Gastrocnemius medialis (tissue), 4 donors: ENCODE data around the gene UBE2M. TPM values are rescaled to one million over a fixed set of nuclear protein-coding genes. Genes with fewer than 3 reads are reported as not detected.

Experiments
- ATAC-seq, 2 donors: fragments of 150-250 bp; one replicate each; pipeline ENCODE4 v1.9.1; 2016
- DNase-seq, 2 donors: peaks; one replicate each; pipeline ENCODE4 v3.0.0-alpha.2; 2019
- H3K27ac ChIP-seq, 4 donors: fragments of 200-600 bp; sonication (generic); 1 replicate in 1 of 4; 2 replicates in 3 of 4; pipeline ENCODE4 v1.5.1; 2016 to 2018; ENCODE audit warnings: mild to moderate bottlenecking in 2 of 4, moderate library complexity in 1 of 4
- H3K27me3 ChIP-seq, 3 donors: fragments of 200-600 bp; sonication (generic) in 2 of 3; 1 replicate in 1 of 3; 2 replicates in 2 of 3; pipeline versions ENCODE4 v1.5.1 to v1.6.0; 2016 to 2019; ENCODE audit warnings: mild to moderate bottlenecking in 1 of 3, moderate library complexity in 1 of 3
- H3K36me3 ChIP-seq, 2 donors: fragments of 200-600 bp; sonication (generic) in 1 of 2; one replicate each; pipeline ENCODE4 v1.5.1; 2017 to 2018
- H3K4me1 ChIP-seq, 2 donors: fragments of 200-600 bp; sonication (generic) in 1 of 2; one replicate each; pipeline ENCODE4 v1.5.1; 2016 to 2017; ENCODE audit warnings: mild to moderate bottlenecking in 2 of 2
- H3K4me3 ChIP-seq, 4 donors: fragments of 200-600 bp; sonication (generic) in 3 of 4; 1 replicate in 1 of 4; 2 replicates in 3 of 4; pipeline ENCODE4 v1.5.1; 2016 to 2019; ENCODE audit warnings: mild to moderate bottlenecking in 2 of 4
- H3K9me3 ChIP-seq, 3 donors: fragments of 200-600 bp; sonication (generic) in 2 of 3; 1 replicate in 1 of 3; 2 replicates in 2 of 3; pipeline ENCODE4 v1.5.1; 2016 to 2019
- POLR2A ChIP-seq, 2 donors: fragments of 450-650 bp; IDR thresholded peaks; one replicate each; pipeline ENCODE4 v1.6.1; 2017; ENCODE audit warnings: antibody characterized with exemption in 2 of 2, mild to moderate bottlenecking in 2 of 2, moderate library complexity in 2 of 2
- in situ Hi-C, 4 donors: fragments of 200-750 bp; cut with MboI; loops; one replicate each; pipeline versions ENCODE4 v1.15.0 to v1.8.0; 2017; ENCODE audit warnings: low sequenced_read_pairs in 4 of 4
- intact Hi-C: fragments of 100-400 bp; cut with DNase I; formaldehyde crosslinking; loops from one replicate; pipeline ENCODE4 v1.15.1; 2023; ENCODE audit warnings: low total_unique reads
- total RNA-seq, 4 donors: library from RNA; depleted of rRNA; stranded (reverse); fragments of >200 nt; gene quantifications; one replicate each; pipeline versions ENCODE4 v1.1.0 to v1.2.3, GENCODE V29; 2016
- TF ChIP-seq, protein P1 (sequence below), 5 experiments: fragments of 450-650 bp in 3 of 5; fragments of 200-600 bp in 2 of 5; sonication (generic) in 2 of 5; IDR thresholded peaks in 4 of 5; conservative IDR thresholded peaks in 1 of 5; 1 replicate in 4 of 5; 2 replicates in 1 of 5; pipeline ENCODE4 v1.5.1; 2016 to 2019; ENCODE audit warnings: antibody characterized with exemption in 5 of 5, mild to moderate bottlenecking in 3 of 5, moderate library complexity in 3 of 5

The UBE2M gene
- total RNA-seq, 4 donors from 2014 or later = 23.5 to 74.5 (median 41.6) TPM

DNA sequence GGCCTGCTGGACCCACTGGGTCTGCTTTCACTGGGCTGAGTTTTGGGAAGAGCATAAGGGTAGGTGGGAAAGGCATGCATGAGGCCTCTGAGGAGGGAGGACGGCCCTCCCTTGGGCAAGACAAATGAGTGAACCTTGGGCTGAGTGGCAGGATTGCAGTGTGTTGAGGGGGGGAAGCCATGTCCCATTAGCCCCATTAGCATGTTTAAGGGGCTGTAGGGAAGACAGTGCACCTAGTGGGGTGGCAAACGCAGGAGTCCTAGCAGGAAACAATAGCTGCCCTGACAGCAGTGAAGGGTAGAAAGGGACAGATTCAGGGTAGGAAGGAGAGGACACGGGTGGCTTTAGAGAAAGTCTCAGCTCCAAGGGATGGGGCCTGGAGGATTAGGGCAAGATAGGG, 35.7 kb downstream of the UBE2M start:
- intact Hi-C loops = no loop called here
- Histone ChIP-seq H3K9me3 (no peaks in the 10 kb centered on the region), H3K4me3 (no peak overlapping the region), H3K4me1 (peaks cover 16 to 19% of the 10 kb centered on the region in 2 donors), H3K36me3 (no peaks in the 10 kb centered on the region), H3K27me3 (no peaks in the 10 kb centered on the region), H3K27ac (no peak overlapping the region)
- TF ChIP-seq POLR2A (IDR thresholded peaks at IDR 0.05) = no peak
- TF ChIP-seq, protein P1, sequence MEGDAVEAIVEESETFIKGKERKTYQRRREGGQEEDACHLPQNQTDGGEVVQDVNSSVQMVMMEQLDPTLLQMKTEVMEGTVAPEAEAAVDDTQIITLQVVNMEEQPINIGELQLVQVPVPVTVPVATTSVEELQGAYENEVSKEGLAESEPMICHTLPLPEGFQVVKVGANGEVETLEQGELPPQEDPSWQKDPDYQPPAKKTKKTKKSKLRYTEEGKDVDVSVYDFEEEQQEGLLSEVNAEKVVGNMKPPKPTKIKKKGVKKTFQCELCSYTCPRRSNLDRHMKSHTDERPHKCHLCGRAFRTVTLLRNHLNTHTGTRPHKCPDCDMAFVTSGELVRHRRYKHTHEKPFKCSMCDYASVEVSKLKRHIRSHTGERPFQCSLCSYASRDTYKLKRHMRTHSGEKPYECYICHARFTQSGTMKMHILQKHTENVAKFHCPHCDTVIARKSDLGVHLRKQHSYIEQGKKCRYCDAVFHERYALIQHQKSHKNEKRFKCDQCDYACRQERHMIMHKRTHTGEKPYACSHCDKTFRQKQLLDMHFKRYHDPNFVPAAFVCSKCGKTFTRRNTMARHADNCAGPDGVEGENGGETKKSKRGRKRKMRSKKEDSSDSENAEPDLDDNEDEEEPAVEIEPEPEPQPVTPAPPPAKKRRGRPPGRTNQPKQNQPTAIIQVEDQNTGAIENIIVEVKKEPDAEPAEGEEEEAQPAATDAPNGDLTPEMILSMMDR (IDR thresholded peaks at IDR 0.05 in 4 of 5, conservative IDR thresholded peaks at IDR 0.05 in 1 of 5) = no peak
- in situ Hi-C loops = no loop called here
- ATAC-seq (no peak), DNase-seq (no peak)

DNA sequence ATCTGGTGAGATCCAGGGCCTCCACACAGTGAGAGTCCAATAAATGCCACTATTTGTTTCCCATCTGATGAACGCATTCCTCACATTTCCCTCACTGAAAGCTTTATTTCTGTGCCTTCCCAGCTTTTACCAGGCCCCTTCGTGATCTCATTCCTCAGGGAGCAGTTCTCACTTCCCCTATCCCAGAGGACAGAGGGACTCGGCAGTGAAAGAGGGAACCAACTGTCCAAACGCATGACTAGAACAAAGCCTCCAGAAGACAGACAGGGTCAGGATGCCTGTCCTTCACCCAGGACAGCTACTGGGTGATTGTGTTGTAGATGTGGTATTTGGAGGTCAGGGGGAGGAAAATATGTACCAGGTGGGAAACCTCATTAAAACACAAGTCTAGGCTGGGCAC, 36.8 kb downstream of the UBE2M start:
- no peak for DNase-seq
- peaks cover 20 to 23% of the 10 kb centered on the region in 2 donors for H3K4me1 ChIP-seq
- no peak for TF ChIP-seq POLR2A (IDR thresholded peaks at IDR 0.05)
- TF ChIP-seq, protein P1 (IDR thresholded peaks at IDR 0.05 in 4 of 5, conservative IDR thresholded peaks at IDR 0.05 in 1 of 5) = no peak
- no peak overlapping the region for H3K27ac ChIP-seq
- H3K27me3 ChIP-seq = no peaks in the 10 kb centered on the region
- in situ Hi-C loops (no loop called here), intact Hi-C loops (no loop called here)
- no peak for ATAC-seq
- no peaks in the 10 kb centered on the region for H3K9me3 ChIP-seq
- peaks cover 0 to 9% of the 10 kb centered on the region in 2 donors for H3K36me3 ChIP-seq
- H3K4me3 ChIP-seq = no peak overlapping the region

DNA sequence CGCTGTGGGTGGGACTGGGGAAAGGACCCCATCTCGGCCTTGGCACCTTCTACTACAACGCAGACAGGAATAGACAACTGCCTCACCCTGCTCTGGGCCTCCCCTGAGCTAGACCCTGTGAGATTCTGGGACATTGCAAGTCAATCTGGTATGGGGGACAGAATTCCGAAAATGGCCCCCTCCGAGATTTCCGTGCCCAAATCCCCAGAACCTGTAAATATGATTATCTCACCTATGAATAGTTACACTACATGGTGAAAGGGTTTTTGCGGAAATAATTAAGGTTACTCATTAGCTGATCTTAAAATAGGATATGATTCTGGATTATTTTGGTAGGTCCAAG, 38.2 kb downstream of the UBE2M start:
- intact Hi-C loops = no loop called here
- DNase-seq (no peak), ATAC-seq (no peak)
- TF ChIP-seq POLR2A (IDR thresholded peaks at IDR 0.05) = no peak
- TF ChIP-seq, protein P1 (IDR thresholded peaks at IDR 0.05 in 4 of 5, conservative IDR thresholded peaks at IDR 0.05 in 1 of 5) = no peak
- no peaks in the 10 kb centered on the region for H3K27me3 ChIP-seq
- H3K36me3 ChIP-seq = peaks cover 0 to 15% of the 10 kb centered on the region in 2 donors
- in situ Hi-C loops = no loop called here
- H3K4me3 ChIP-seq = peak overlapping the region; percentile 69 to 88 (median 80)
- H3K27ac ChIP-seq = peak overlapping the region; percentile 84 to 96 (median 94)
- H3K4me1 ChIP-seq = peaks cover 31 to 33% of the 10 kb centered on the region in 2 donors
- H3K9me3 ChIP-seq = no peaks in the 10 kb centered on the region

DNA sequence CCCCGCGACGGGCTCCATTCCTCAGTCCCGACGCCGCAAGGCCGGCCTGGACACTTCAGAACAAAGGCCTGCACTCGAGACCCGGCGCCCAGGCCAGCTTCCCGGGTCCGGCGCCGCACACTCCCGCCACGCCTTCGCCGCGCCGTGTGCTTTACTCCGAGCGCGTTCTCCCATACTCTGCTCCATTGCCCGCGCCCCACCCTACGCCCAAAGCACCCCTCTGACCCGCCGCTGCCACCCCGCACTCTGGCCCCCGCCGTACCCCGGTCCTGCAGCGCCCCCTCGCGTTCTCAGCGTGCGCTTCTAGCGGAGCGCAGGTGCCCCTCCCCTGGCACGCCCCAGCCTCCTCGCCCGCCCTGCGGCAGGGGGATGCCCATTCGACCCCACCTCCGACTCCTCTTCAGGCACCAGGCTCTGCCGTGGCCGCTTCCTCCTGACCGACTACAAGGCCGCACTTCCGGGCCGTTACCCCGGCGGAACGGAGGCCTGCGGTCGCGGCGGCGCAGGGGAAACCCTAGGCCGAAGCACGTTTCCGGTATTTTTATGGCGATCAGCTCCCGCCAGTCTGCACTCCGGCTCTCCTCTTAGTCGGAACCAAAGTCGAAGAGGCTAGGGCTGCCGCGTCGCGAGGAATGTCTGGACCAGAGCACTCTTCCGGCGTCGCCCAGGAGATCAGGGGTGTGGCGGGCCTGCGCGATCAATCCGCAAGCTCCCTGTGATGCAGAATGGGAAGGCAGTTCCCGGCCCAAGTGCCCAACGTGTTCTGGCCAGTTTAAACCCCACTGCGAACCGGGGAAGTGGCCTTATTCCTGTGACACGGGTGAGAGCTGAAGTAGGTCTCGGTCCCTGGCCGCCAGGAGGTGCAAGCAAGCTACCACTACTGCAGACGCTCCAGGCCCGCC, 38.8 kb downstream of the UBE2M start, which contains the start of gene ZBTB45:
TSS of gene ZBTB45 (minus strand) at position 456 of the 902 bp plus-strand sequence. CDS start 2,137 bp downstream, outside the sequence.
- ATAC-seq (peak; percentile 93), DNase-seq (peak; percentile 86 to 90)
- peaks cover 0 to 15% of the 10 kb centered on the region in 2 donors for H3K36me3 ChIP-seq
- H3K9me3 ChIP-seq = no peaks in the 10 kb centered on the region
- peak within 1 kb of the TSS; percentile 69 to 88 (median 80) for H3K4me3 ChIP-seq
- intact Hi-C loops (loop anchor here (1.0 kb wide), 4 partner anchors 20 to 214 kb away; partner anchors contain the start of genes ERVK3-1 and TRIM28), in situ Hi-C loops (no loop called here)
- no peaks in the 10 kb centered on the region for H3K27me3 ChIP-seq
- H3K27ac ChIP-seq = peak within 1 kb of the TSS; percentile 84 to 96 (median 94)
- peak; percentile 11 to 34 for TF ChIP-seq POLR2A (IDR thresholded peaks at IDR 0.05)
- TF ChIP-seq, protein P1 (IDR thresholded peaks at IDR 0.05 in 4 of 5, conservative IDR thresholded peaks at IDR 0.05 in 1 of 5) = peak; percentile 74 to 92 (median 87)
- H3K4me1 ChIP-seq = peaks cover 31 to 36% of the 10 kb centered on the region in 2 donors
